Hematopoietic multipotent progenitor cell treated with erythropoietin and hydrocortisone succinate and interleukin-3 and kit ligand, for 15 days (in vitro differentiated cells): ENCODE measurements around the gene SLC47A1.
"Not testable (repeated sequence)": the region's sequence is repeated elsewhere in the genome, so short reads cannot be mapped to it uniquely, and the experiment has no call there.

Source experiments
- DNase-seq: peaks from one replicate; pipeline ENCODE4 v3.0.0-alpha.2; 2015; ENCODE audit warnings: low spot score

SLC47A1 gene

DNA sequence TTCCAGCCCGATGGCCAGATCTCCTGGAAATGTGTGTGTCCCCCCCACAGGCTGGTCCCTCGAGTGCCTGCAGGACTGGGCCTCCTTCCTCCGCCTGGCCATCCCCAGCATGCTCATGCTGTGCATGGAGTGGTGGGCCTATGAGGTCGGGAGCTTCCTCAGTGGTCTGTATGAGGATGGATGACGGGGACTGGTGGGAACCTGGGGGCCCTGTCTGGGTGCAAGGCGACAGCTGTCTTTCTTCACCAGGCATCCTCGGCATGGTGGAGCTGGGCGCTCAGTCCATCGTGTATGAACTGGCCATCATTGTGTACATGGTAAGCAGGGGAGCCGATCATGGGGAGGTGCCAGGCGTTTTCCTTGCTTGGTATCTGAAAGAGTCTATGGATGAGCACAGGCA is 22.1 kb downstream of the SLC47A1 start:
- DNase-seq, result no peak

- DNase-seq, result no peak
Measured at GRCh38 chr17:19558946-19559345, 25.3 kb downstream of the SLC47A1 start.

DNA sequence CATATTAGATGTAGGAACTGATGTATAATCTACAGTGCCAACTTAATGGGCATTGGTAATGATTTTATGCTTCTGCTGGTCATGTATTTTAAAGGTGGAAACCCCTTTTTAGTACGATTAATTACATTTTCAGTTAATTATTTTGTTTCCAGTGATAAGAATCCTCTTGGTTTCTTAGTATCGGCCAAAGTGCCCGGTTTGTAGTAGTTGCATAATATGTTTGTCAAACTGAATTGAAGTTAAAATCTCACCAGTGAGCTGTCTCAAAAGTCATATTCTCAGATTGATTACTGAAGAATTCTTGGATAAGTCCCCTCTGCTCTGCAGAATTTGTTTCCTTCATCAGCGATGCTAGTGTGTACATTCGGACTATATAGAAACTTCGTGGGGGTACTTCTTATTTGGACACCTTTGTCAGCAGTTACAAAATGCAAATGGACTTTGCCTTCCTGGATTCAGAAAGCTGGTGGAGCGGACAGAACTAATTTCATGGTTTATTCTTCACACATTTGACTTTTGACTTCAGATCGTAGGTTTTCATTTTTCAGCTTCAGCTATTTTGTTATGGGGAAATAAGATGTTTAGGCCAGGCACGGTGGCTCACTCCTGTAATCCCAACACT is 28.2 kb downstream of the SLC47A1 start:
- no peak for DNase-seq

- DNase-seq, result no peak
Measured at GRCh38 chr17:19565817-19566575, 32.3 kb downstream of the SLC47A1 start.

DNA sequence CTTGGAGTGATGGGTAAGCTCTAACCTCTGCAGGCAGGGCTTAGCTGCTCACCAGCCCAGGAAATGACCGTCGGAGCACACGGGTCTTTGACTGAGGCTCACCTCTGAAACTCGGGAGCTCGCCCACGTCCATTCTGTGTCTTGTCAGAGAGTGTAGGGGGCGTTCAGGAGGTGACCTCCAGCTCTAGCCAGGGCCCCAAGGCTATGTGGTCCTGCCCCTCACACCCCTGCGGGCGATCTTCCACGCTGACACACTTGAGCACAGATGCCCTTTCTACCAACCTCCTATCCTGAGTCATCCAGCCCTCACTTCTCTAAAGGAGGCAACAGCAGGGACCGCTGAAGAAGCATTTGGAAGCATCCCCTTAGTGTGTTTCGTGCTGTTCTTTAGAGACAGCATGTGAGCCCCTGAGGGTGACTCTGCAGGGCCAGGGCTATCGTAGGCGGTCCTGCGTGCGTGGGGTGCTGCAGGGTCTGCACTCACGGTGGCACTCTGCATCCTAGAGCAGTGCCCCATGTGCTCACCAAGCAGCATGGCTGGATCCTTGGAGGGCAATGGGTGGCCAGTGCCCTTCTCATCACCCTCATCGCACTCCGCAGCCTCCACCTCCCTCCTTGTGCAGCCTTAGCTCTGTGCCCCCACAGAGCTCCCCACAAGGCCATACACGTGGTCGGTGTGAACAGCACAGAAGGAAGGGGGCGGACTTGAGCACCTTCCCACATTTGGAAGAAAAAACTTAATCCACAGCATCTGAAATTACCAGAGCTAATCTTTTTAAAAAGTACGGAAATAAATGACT is 33.8 kb downstream of the SLC47A1 start:
- no peak for DNase-seq

DNA sequence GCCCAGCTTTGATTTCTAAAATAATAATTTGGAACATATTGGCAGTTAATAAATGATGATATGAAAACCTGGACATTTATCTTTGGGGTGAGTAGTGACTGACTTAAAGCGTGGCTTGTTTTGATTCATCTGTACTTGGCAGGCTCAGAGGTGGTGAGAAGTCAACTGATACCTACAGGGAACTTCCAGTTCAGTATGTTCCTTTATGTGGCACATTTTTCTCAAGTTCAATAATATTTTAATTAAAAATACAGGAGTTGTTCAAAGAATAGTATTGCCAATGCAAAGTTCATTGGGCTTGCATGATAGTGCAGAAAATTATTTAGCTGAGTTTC is 34.3 kb downstream of the SLC47A1 start:
- no peak for DNase-seq

DNA sequence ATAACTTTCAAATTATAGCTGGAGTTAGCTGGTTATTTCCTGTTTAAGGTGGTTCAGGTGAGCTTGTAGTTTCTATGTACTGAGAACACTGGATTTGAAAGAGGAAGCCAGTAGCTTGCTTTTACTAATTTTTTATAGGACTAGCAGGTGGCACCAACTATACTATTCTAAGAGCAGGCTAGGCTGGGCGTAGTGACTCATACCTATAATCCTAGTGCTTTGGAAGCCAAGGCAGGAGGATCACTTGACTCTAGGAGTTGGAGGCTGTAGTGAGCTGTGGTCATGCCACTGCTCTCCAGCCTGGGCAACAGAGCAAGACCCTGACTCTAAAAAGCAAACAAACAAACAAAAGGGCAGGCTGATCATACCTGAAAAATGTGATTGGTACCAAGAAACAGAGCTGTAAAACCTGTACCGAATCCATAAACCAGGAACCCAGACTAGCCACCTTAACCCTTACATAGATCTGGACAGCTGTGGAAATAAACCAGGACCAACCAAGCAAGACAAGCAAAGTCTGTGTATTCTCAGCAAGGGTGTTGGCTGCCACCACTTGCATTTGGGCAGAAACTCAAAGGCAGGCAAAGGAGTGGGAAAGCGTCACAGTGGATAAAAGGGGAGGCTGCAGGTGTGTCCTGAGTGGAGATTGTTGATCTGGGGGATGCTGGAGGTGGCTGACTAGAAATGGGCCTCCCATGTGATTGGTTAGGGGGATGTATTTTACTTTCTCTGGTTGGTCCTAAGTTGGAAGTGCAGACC is 36.3 kb downstream of the SLC47A1 start:
- no peak for DNase-seq

- no peak for DNase-seq
Measured at GRCh38 chr17:19570544-19571062, 36.9 kb downstream of the SLC47A1 start.

DNA sequence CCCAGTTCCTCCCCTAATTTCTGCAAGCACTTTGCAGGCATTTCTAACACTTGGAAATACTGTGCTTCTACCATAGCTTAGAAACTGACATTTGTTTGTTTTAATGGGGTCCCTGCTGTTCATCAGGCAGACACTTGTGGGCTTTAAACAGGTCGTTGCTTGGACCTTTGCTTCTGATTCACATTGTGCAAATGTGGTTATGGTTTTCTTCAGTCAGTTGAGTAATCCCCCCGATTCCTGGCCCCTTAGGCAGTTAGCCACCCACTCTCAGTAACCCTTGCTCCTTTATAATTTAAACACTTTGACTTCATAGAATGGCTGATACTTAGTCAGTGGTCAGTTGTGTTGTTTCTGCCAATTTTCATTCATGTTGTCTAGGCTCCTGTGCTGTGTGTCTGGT is 39.4 kb downstream of the SLC47A1 start:
- DNase-seq, result no peak

DNA sequence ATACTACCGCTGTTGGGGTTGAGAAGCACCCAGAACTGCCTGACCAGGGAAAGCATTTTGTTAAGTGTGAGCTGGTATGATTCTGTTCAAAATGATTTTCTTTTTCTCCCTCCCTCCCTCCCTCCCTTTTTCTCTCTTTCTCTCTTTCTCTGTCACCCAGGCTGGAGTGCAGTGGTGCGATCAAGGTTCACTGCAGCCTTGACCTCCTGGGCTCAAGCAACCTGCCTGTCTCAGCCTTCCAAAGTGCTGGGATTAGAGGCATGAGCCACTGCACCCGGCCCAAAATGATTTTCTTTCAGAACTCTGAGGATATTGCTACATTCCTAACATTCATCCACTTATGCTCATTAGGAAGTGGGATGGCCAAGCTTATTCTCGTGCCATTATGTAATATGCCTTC is 41.3 kb downstream of the SLC47A1 start:
- no peak for DNase-seq

GRCh38 chr17:19578545-19578944 is 44.9 kb downstream of the SLC47A1 start:
- DNase-seq, result no peak

- no peak for DNase-seq
Measured at GRCh38 chr17:19579192-19579761, 45.6 kb downstream of the SLC47A1 start.

GRCh38 chr17:19579867-19580565 is 46.4 kb downstream of the SLC47A1 start:
- no peak for DNase-seq

GRCh38 chr17:19580566-19580920 is 46.9 kb downstream of the SLC47A1 start:
- DNase-seq, result not testable (repeated sequence)

- DNase-seq, result not testable (repeated sequence)
Measured at GRCh38 chr17:19582152-19582551, 48.5 kb downstream of the SLC47A1 start.

GRCh38 chr17:19583871-19584270 is 50.2 kb downstream of the SLC47A1 start:
- no peak for DNase-seq

DNA sequence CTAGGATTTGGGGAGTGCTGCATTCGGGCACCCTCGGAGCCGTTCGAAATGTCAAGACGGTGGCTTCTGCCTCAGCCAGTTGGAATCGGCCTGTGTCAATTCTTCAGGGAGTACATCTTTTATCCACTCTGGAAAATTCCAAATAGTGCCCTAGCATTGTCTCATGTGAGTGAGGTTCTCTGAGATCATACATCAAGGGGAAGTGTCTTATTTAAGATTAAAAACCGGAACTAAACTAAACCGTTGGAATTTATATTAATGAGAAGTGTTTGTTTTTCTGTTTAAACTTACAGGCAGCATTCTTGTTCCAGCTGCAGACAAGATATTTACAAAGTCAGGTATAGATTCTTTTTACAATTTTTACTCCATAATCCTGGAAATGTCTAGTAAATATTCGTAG is 56.8 kb downstream of the SLC47A1 start:
- DNase-seq, result no peak

GRCh38 chr17:19590912-19591551 is 57.4 kb downstream of the SLC47A1 start:
- no peak for DNase-seq

DNA sequence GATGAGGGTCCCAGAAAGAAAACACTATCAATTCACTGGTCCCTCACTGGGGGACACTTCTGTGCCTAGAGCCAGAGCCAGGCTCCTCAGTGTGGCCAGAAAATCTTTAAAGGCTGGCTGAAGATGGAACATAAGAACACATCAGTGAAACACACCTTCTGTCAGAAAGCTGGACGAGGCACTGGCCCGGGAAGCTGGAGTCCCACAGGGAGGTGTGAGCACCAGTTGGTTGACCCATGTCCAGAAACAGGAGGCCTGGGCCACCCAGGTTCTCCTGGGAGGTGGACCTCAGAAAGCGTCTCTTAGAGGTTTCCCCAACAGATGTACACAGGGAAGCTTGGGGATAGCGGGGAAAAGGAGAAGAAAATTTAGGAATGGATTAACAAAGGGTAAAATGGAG is 58.7 kb downstream of the SLC47A1 start:
- no peak for DNase-seq

- no peak for DNase-seq
Measured at GRCh38 chr17:19596869-19597268, 63.2 kb downstream of the SLC47A1 start.

GRCh38 chr17:19610311-19610710 is 76.7 kb downstream of the SLC47A1 start:
- no peak for DNase-seq
